ENCODE results near the gene ZFYVE21.

DNA sequence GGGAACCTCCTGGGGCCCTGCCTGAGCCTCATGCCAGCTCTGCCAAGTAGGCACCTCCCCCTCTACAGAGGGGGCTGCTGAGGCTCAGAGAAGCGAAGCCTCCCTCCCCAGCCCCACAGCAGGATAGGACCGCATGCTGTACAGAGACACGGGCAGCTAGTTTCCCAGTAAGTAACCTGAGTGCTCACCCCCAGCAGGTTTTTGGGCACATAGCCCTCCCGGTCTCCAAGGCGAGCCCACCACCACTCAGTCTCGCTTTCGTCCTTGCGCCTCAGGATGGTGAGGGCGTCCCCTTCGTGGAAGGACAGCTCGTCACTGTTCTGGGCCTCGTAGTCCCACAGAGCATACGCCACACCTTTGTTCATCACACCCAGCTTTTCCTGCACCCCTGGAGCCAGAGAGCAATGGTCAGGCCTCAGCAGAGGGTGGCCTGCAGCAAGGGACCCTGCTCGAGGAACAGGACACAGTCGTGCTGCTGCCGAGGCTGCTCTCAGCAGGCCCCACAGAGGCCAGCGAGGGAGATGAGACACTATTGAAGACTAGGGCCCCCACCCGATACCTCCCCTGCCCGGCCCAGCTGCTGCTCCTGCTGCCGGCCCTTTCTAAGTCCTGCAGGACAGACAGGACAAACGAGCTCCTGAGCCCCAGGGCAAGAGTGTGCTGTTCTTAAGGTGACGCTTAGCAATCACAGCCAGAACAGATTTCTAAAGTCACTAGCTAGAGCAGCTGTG lies 20.4 kb downstream of the ZFYVE21 start:
- TF ChIP-seq, protein P1, sequence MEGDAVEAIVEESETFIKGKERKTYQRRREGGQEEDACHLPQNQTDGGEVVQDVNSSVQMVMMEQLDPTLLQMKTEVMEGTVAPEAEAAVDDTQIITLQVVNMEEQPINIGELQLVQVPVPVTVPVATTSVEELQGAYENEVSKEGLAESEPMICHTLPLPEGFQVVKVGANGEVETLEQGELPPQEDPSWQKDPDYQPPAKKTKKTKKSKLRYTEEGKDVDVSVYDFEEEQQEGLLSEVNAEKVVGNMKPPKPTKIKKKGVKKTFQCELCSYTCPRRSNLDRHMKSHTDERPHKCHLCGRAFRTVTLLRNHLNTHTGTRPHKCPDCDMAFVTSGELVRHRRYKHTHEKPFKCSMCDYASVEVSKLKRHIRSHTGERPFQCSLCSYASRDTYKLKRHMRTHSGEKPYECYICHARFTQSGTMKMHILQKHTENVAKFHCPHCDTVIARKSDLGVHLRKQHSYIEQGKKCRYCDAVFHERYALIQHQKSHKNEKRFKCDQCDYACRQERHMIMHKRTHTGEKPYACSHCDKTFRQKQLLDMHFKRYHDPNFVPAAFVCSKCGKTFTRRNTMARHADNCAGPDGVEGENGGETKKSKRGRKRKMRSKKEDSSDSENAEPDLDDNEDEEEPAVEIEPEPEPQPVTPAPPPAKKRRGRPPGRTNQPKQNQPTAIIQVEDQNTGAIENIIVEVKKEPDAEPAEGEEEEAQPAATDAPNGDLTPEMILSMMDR (IDR thresholded peaks at IDR 0.05; ENCODE audit: low read depth, low read length, poor library complexity, severe bottlenecking) = no peak
- TF ChIP-seq EZH2phosphoT487 (IDR thresholded peaks at IDR 0.05; ENCODE audit: borderline replicate concordance, low read length) = no peak

Measured in DOHH2 (cell line).